ENCODE data around the gene ATF6.
"Not testable (repeated sequence)": the region's sequence is repeated elsewhere in the genome, so short reads cannot be mapped to it uniquely, and the experiment has no call there.

The ATF6 gene

DNA sequence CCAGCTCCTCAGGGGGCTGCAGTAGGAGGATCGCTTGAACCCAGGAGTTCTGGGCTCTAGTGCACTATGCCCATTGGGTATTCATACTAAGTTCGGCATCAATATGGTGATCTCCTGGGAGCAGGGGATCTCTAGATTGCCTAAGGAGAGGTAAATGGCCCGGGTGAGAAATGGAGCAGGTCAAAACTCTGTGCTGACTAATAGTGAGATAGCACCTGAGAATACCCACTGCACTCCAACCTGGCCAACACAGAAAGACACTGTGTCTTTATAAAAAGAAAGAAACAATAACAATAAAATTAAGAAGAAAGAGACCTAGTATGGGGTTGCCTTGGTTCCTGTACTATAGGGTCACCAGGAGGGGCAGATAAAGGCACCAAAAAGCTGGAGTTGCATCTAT, 30.3 kb upstream of the ATF6 start:
- DNase-seq = no peak

DNA sequence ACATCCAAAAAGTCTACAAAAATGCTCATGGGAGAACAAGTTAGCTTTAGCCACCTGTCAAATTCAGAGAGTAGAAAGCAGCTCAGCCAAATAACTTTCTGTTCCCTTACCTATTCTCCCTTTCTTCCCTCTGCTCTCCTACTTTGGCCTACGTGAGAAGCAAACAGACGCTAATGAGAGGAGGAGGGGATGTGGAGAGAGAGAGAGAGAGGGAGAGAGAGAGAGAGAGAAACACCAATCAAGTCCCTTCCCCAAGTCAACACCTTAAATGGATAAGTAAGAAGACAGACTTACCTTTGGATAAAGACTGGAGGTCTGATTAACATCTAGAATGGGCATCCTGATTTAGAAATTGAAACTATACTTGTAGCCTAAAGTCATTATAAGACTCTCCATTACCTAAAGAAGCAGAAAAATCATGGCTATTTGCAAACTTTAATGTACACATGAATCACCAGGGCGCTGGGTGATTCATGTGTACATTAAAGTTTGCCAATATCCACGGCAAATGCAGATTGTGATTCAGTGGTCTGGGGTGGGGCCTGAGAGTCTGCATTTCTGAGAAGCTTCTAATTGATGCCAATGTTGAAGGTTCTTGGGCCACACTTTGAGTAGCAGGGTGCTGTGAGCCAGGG, 29.7 kb upstream of the ATF6 start:
- DNase-seq = peak; percentile 74

DNA sequence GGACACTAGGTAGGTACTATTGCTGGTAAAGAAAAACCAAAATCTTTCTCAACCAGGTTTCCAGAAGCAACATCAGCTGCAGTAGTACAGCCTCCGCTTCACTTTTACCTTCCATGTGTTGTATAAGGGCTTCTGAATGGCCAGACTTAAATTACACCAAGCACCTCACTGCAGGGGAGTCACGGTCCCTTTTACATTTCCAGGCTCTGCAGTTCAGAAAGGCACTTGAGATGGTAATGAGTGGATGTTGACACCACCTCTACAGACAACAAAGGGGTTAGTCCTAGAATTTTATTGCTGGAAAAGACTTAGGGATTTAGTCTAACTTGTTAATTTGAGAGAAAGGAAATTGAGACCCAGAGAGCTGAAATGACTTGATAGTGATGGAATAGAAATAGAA, 28.5 kb upstream of the ATF6 start:
- no peak for DNase-seq

DNA sequence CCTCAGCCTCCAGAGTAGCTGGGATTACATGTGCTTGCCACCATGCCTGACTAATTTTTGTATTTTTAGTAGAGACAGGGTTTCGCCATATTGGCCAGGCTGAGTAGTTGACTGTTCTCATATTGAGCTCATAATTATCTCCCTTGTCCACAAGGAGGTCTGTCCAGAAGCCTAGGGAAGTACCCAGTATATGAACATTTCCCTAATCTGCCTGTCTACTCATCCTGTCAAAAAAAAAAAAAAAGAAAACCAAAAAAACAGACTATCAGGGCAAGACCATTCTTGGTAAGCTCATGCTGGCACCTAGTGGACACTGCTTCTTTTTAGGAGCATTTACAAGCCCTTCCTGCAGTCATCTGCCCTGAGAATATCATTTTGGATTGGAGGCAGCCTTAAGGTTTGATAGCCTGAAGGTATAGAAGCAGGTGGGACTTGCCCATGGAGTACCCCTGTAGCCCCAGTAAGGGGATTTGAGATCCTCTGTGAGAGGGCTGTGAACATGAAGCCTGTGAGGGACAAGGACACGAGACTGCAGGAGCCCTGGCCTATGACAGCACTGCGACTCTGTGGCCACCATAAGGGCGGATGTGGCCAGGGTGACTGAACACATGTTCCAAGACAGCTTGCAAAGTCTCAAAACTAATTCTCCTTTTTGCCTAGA, 27.4 kb upstream of the ATF6 start:
- DNase-seq = peak; percentile 82

DNA sequence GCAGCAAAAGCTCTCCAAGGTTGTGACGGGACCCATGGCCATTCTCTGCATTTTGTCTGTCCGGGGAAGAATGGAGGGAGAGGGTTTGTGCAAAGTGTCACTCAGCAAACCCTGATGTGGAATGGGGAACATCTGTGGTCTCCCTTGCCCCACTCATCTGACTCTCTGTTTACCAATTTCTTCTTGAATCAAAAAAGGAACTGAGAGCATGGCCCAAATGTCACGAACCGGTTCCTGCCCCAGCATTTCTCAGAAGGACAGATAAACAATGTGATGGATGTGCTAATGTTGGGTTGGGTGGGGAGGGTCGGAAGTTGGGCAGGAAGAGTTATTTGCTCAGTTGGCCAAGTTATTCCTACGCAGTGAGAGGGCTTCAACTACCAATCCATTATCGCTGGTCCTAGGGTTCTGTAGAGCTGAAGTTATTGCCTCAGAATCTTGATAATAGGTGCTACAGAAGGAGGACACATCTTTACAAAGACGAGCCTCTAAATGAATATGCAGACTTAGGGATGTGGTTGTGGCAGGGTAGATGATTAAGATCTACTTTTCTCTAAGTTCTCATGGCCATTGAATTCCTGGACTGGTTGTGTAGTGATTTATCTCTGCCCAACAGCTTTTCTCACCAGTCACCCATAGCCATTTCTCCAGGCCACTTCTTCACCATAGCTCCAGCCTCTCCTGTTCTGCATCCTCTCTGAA, 26.1 kb upstream of the ATF6 start:
- no peak for DNase-seq

DNA sequence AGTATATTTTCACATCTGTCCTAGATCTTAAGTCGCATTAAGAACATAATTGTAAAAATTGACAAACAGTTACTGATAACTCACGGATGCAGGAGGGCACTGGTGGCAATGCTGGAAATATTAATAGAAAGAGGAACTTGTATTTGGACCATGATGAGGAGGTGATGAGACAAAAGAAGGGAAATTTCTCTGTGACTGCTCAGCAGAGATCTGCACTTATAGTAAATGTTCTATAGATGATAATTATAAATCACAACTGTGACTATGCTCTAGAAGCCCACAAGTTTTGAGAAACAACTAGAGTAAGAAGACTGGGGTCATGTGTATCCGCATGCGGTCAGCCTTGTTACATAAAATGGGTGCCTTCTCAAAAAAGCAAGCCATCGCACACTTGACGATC, 25.2 kb upstream of the ATF6 start:
- no peak for DNase-seq

DNA sequence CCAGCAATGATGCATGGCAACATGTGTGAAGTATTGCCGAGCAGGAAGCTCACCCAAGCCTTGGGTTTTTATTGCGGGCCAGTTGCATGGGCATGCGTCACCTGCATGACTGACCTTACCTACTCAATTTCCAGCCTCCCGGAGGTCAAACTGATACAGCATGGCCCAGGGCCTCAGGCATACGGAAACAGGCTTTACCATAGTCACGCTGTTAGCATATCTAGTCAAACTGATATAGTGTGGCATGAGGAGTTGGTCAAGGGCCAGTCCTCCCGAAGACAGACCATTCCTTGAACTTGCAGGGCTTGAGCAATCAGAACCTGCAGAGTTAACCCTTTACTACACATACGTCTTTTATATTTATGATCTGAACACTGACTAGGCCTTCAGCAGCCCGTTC, 22.9 kb upstream of the ATF6 start:
- DNase-seq = no peak

DNA sequence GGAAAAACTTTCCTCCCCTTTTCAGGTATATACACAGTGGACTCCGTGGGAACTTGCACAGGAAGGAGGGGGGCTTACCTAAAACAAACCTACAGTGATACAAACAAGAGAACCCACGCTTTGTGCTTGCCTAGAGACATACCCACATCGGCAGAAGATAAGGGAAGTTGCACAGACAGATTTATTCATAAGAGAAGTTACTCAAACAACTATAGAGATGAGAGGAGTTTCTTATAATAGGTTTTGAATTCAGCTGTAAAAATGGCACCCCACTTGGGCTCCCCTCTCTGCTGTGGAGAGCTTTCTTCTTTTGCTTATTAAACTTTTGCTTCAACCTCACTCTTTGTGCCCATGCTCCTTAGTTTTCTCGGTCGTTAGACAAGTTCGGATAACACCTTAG, 18.3 kb upstream of the ATF6 start:
- no peak for DNase-seq

DNA sequence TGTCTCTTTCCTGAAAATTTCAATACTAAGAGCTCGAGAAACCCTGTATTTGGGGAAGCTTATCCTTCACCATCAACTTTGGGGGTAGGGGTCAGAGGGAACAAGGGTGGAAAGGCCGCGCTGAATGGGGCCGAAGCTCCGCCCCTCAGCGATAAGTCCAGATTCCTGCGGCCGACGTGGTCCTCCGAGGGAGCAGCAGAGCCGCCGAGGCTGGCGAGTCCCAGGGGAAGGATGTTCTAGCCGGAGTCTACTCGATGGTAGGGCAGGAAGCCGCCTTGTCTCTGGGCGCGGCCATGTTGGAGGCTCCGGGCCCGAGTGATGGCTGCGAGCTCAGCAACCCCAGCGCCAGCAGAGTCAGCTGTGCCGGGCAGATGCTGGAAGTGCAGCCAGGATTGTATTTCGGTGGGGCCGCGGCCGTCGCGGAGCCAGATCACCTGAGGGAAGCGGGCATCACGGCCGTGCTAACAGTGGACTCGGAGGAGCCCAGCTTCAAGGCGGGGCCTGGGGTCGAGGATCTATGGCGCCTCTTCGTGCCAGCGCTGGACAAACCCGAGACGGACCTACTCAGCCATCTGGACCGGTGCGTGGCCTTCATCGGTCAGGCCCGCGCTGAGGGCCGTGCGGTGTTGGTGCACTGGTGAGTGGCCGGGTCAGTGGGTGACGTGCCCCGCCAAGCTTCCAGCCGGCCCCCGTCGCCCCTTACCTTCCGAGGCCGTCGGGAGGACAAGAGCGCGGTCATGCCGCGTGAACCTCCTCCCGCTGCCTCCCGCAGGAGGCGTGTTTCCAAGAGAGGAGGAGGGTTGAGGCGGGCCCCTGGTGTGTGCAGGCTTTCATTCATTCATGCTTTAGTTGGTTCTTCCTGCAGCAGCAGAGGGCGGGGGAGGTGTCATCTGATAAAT, 16.4 kb upstream of the ATF6 start, which contains the start of gene DUSP12:
DUSP12 (plus strand) TSS at position 278 of the 899 bp plus-strand sequence; CDS start at position 294, 16 bp downstream.
- DNase-seq = peak; percentile 95

DNA sequence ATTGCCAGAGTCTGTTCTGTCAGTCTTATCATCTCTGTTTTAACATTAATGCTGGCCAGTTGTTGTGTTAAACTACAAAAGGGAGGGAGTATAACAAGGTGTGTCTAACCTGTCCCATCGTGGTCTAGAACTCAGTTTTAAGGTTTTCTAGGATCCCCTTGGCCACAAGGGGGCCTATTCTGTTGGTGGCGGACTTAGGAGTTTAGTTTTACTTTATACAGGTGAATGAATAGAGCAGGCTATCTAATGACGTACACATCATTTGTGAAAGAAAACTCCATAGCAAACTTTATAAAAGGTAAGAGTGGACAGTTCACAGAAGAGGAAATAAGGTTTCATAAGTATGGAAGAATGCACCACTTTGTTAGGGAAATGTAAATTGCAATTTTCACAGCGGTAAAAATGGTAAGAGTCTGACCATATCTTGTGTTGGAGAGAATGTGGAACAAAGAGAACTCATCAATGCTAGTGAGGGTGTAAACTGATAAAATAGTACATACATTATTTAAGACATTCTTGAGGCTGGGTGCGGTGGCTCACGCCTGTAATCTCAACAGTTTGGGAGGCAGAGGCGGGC, 2.5 kb upstream of the ATF6 start:
- no peak for DNase-seq

DNA sequence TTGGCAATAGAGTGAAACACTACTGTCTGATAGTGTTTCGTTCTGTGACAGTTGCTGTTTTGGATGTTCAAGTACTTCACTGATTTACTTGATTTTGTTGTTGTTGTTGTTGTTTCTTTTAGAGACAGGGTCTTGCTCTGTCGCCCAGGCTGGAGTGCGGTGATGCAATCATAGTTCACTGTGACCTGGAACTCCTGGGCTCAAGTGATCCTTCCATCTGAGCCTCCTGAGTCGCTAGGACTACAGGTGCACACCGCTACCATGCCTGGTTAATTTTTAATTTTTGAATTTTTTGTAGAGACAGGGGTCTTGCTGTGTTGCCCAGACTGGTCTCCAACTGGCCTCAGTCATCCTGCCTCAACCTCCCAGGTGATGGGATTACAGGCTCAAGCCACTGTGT, 2.3 kb downstream of the ATF6 start:
- DNase-seq = no peak

DNA sequence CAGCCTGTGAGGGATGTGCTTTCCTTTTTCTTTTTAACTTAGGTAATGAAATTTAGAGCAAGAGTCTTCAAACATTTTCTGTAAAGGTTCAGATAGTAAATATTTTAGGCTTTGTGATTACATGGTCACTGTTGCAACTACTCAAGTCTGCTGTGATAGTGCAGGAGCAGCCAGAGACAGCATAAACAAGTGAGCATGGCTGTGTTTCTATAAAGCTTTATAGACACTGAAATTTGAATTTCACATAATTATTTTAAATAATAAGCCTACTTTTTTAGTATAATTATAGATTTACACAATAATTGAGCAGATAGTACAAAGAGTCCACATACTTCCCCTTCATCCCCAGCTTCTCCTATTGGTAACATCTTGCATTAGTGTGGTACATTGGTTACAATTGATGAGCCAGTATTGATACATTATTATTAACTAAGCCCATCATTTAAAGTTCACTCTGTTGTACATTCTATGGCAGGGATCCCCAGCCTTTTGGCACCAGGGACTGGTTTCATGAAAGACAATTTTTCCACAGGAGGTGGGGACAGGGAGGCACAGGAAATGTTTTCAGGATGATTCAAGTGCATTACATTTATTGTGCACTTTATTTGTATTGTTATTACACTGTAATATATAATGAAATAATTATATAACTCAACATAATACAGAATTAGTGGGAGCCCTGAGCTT, 3.0 kb downstream of the ATF6 start:
- DNase-seq = no peak

DNA sequence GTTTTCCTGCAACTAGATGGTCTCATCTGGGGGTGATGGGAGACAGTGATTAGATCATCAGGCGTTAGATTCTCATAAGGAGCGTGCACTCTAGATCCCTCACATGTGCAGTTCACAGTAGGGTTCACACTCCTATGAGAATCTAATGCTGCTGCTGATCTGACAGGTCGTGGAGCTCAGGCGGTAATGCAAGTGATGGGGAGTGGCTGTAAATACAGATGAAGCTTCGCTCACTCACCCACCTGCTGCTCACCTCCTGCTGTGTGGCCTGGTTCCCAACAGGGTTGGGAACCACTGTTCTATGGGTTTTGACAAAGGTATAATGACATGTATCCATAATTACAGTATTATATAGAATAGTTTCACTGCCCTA, 3.5 kb downstream of the ATF6 start:
- not testable (repeated sequence) for DNase-seq

DNA sequence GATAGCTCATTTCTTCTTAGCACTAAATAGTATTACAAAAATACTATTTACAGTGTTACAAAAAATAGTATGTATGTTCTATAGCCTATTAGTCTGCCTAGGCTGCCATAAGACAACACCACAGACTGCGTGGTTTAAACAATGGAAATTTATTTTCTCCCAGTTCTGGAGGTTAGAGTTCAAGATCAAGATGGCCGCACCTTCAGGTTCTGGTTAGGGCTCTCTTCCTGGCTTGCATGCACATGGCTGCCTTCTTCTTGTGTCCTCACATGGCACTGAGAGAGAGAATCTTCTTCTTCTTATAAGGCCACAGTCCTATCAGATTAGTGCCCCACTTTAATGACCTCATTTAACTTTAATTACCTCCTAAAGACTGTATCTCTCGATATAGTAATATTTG, 4.1 kb downstream of the ATF6 start:
- DNase-seq = no peak

DNA sequence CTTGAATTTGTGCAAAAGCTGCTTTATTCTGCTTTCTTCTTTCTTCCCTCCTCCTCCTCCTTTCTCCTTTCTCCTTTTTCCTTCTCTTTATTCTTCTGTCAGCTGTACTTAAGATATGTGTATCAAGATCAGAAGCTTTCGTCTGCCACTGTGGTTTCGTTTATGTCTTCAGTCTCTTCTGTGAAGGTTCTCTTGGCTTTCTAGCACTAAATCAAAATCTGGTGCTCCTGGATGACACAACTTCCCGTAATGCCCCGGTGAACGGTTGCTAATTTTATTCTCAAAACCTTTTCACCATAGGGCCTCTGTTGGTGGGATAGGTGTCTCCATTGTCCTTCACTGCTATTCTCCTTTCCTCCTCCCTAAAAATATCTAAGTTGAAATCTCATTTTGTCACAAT, 5.0 kb downstream of the ATF6 start:
- no peak for DNase-seq

DNA sequence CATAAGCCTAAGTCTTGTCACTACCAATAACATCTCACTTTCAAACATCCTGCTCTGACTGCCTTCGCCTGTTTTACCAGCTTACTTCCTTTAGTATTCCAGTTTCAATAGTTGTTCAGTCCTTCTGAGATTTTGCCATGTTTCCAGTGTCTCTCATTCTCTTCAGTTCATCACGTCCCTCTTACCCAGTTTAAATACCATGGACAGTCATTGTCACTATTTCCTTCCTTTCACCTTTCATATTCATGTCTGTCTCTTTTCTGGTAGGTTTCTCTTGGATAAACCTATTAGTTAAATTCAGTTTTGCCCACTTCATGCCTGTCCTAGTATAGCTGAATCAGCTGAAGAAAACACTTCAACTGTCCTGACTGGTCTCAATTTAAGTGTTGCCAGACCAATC, 5.9 kb downstream of the ATF6 start:
- no peak for DNase-seq

DNA sequence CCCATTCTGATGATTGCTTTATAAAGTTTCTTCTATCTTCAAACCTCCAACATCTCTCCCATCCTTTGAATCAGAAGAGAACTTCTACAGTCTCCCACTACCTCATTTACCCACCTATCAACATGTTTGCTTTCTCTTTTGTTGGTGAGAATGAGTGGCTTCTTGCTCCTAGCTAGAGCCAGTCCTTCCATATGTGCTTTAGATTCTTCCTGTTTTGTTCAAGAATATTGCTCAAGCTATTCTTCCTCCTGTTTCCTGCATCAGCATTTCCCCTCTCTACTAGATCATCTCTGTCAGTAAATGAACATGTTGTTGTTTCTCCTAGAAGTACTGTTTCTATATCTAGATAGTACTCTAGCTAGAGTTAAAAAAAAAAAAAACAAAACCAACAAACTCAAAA, 6.3 kb downstream of the ATF6 start:
- no peak for DNase-seq

DNA sequence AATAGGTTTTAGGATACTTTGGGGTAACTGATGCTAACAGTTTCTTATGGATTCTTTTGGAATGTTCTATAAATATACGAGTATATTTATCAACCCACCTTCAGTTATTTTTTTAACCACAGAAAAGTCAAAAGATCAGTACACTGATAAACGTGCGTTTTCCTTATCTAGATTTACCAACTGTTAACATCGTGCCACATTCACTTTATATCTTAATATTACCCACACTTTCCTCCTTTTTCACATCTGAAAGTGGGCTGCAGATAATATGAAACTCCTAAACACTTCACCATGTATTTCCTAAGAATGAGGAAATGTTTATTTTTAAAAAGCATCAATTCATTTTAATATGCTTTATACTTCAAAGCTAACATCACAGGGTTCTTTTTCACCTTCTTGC, 7.7 kb downstream of the ATF6 start:
- no peak for DNase-seq

DNA sequence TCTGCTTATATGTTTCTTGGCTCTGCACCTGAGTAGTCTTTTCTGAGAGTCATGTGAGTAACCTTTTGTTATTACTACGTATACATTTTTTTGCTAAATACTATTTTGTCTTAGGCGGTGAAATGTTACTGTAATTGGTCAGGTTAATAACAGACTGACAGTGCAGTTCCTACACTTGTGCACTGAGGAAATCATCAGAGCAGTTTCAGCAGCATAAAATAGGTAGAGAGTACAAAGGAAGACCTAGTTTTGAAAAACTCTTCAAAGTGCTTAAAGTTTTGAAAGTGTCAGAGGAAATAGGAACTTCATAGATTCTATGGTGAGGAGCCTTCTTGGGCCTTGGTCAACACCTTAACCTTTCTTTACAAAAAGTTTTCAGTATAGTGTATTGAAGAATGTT, 11.1 kb downstream of the ATF6 start:
- DNase-seq = no peak

DNA sequence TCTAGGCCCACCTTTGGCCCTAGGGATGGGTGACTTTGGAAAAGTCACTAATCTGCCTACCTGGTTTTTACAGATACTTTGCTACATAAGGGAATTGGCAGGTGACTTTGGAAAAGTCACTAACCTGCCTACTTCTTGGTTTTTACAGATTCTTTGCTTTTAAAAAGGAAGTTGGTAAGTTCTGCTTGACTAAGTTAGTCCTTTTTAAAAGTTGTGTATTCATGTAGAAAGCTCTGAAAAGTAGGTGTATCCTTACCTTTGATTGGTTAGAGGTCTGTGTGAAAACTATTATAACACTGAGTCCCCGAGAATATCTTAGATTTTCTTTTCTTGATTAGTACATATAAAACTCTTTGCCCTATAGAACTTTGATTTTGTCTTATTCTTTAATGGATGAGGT, 12.4 kb downstream of the ATF6 start:
- no peak for DNase-seq

DNA sequence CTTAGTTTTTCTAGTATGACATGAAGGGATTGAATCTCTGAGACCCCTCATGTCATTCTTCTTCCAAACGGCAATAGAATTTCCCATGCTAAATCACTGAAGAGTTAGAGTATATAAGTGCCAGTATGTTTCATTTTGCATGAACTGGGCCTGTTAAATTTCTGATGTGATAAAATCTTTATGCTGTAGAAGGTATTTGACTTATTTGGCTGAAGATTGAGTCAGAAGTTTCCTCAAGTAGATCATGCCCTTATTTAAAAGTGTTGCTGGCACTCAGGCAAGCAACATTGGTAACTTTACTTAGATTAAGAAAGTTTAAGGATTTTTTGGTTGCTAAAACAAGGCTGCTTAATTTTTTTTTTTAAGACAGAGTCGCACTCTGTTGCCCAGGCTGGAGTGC, 13.3 kb downstream of the ATF6 start:
- DNase-seq = no peak

DNA sequence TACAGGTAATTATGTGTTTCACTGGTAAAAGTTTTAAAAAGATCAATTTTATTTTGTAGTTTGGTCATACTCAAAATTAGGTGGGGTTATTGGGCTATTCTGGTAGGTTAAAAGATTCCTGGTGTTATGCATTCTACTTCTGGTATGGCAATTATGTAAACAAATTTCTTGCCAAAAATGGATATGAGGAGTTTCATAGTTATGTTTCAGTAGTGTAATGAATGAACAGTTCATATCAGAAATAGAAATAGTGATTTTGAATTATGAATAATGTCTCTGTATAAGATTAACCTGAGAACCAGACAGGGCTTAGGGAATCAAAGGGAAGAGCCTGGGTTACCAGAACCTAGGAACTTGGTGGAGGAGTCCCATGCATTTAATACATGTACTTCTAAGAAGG, 15.9 kb downstream of the ATF6 start:
- peak; percentile 17 for DNase-seq
